WTC11 (cell line): ENCODE results near the gene UPF3B. TPM values are rescaled to one million over a fixed set of nuclear protein-coding genes. Genes with fewer than 3 reads are reported as not detected.

Experiments used
- ATAC-seq: fragments of 200-7000 bp; cut with Tn5 transposase; 2 replicates; pipeline ENCODE4 v1.10.0; 2021; ENCODE audit warnings: mild to moderate bottlenecking, moderate library complexity
- CTCF ChIA-PET: fragments of 300-600 bp; sonication (Branson Sonifier 250); formaldehyde crosslinking; loops from one replicate; lab custom pipeline; 2021; ENCODE audit warnings: antibody characterized with exemption; lab: Charles Lee
- POLR2A ChIA-PET: fragments of 350-600 bp; sonication (Branson Sonifier 250); formaldehyde crosslinking; loops from one replicate; lab custom pipeline; 2021; ENCODE audit warnings: antibody characterized with exemption; lab: Charles Lee
- DNase-seq: peaks from one replicate; pipeline ENCODE4 v3.0.0; 2021; ENCODE audit warnings: low spot score
- H3K27ac Mint-ChIP-seq: 2 replicates; pipeline ENCODE4 v1.8.0; 2021; ENCODE audit warnings: mixed read lengths
- H3K27me3 Mint-ChIP-seq: 2 replicates; pipeline ENCODE4 v1.8.0; 2021; ENCODE audit warnings: low read depth, mild to moderate bottlenecking, moderate library complexity, mixed read lengths
- H3K36me3 Mint-ChIP-seq: 2 replicates; pipeline ENCODE4 v1.8.0; 2021; ENCODE audit warnings: mixed read lengths
- H3K4me1 Mint-ChIP-seq: 2 replicates; pipeline ENCODE4 v1.8.0; 2022; ENCODE audit warnings: mixed read lengths
- H3K4me3 Mint-ChIP-seq: 2 replicates; pipeline ENCODE4 v1.8.0; 2021; ENCODE audit warnings: mild to moderate bottlenecking, moderate library complexity, mixed read lengths
- H3K9me3 Mint-ChIP-seq: 2 replicates; pipeline ENCODE4 v1.8.0; 2021; ENCODE audit warnings: mixed read lengths
- IRF2 ChIP-seq: sonication (generic); formaldehyde crosslinking; IDR thresholded peaks from 2 replicates; pipeline ENCODE4 v1.8.0; 2022; ENCODE audit warnings: low read depth, missing genetic modification reagents, borderline replicate concordance
- SOX15 ChIP-seq: fragments of 250-450 bp; sonication (Bioruptor Pico); IDR thresholded peaks from 2 replicates; pipeline ENCODE4 v1.9.0; 2021; ENCODE audit warnings: mild to moderate bottlenecking
- ZNF138 ChIP-seq: sonication (generic); formaldehyde crosslinking; conservative IDR thresholded peaks from 2 replicates; pipeline ENCODE4 v1.8.1; 2022; ENCODE audit warnings: mild to moderate bottlenecking, moderate library complexity, missing genetic modification reagents
- ZNF416 ChIP-seq: fragments of 250-450 bp; sonication (Bioruptor Pico); IDR thresholded peaks from 2 replicates; pipeline ENCODE4 v1.9.0; 2021; ENCODE audit warnings: mild to moderate bottlenecking, inconsistent platforms
- ZNF671 ChIP-seq: fragments of 250-450 bp; sonication (Bioruptor Pico); IDR thresholded peaks from 2 replicates; pipeline ENCODE4 v1.8.0; 2021; ENCODE audit warnings: mild to moderate bottlenecking
- total RNA-seq: library from RNA; stranded (reverse); gene quantifications from 3 replicates; pipeline ENCODE4 v1.2.3, GENCODE V29; 2021
- TF ChIP-seq, protein P1 (sequence below): fragments of 250-450 bp; sonication (Bioruptor Pico); IDR thresholded peaks from 2 replicates; pipeline ENCODE4 v1.8.0; 2021; ENCODE audit warnings: mild to moderate bottlenecking
- TF ChIP-seq, protein P2 (sequence below): sonication (generic); formaldehyde crosslinking; IDR thresholded peaks from 2 replicates; pipeline ENCODE4 v1.8.1; 2023; ENCODE audit warnings: mild to moderate bottlenecking, missing genetic modification reagents
- TF ChIP-seq, protein P3 (sequence below): fragments of 200-600 bp; IDR thresholded peaks from 2 replicates; pipeline ENCODE4 v1.8.0; 2022; ENCODE audit warnings: antibody characterized with exemption

UPF3B gene
- total RNA-seq, 1 experiment from 2014 or later: 19.2 TPM

DNA sequence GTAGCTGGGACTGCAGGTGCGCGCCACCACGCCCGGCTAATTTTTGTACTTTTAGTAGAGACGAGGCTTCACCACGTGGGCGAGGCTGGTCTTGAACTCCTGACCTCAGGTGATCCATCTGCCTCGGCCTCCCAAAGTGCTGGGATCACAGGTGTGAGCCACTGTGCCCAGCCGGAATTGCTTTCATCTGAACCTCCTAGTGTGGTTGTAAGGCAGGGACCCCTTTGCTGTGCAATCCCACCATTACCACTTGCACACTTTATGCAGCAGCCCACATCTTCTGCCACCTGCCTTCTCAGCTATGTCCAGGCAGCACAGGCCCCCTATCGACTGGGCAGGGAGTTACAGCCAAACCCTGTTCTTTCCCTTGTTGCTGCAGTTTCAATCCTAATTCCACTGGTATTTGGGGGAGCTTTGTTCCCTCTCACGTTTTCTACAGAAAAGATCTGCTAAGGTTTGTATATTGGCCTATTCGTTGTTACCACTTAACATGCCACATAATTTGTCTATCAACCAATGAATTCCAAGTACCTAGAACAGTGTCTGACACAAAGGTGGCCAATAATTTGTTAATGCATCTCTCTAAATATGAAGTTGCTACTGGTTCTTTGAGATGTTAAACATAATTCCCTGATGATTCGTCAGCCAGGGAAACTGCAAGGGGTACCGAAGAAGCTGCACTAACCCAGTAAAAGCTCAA lies 67.9 kb downstream of the UPF3B start:
- Mint-ChIP-seq H3K4me1 (peaks cover 26% of the 10 kb centered on the region), H3K4me3 (no peak overlapping the region), H3K9me3 (no peaks in the 10 kb centered on the region), H3K27me3 (no peaks in the 10 kb centered on the region), H3K36me3 (peaks cover 59% of the 10 kb centered on the region), H3K27ac (peak overlapping the region; percentile 69)
- ChIA-PET POLR2A (interaction anchor here (1.5 kb wide), 1 partner anchor 68 kb away, joined by 4 read pairs; the partner anchor contains the start of gene UPF3B), CTCF (interaction anchor here (0.6 to 1.6 kb wide), 11 partner anchors 27 to 842 kb away, joined by 3 to 10 read pairs (median 5); partner anchors contain the start of genes SEPTIN6, SOWAHD and UPF3B)
- ATAC-seq: peak; percentile 49
- DNase-seq: peak; percentile 41
- TF ChIP-seq ZNF416: peak; percentile 83; the same call in 1 of the 2 replicates
- TF ChIP-seq ZNF671 (CRISPR knock-in tag): peak; percentile 55; the same call in 1 of the 2 replicates
- TF ChIP-seq, protein P1, sequence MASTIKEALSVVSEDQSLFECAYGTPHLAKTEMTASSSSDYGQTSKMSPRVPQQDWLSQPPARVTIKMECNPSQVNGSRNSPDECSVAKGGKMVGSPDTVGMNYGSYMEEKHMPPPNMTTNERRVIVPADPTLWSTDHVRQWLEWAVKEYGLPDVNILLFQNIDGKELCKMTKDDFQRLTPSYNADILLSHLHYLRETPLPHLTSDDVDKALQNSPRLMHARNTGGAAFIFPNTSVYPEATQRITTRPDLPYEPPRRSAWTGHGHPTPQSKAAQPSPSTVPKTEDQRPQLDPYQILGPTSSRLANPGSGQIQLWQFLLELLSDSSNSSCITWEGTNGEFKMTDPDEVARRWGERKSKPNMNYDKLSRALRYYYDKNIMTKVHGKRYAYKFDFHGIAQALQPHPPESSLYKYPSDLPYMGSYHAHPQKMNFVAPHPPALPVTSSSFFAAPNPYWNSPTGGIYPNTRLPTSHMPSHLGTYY: 0 out of 2 replicates have a peak, but pooled peaks have one; percentile 32
- TF ChIP-seq SOX15: no peak
- no peak for TF ChIP-seq ZNF138 (CRISPR knock-in tag)
- TF ChIP-seq IRF2 (CRISPR knock-in tag): no peak
- TF ChIP-seq, protein P2, sequence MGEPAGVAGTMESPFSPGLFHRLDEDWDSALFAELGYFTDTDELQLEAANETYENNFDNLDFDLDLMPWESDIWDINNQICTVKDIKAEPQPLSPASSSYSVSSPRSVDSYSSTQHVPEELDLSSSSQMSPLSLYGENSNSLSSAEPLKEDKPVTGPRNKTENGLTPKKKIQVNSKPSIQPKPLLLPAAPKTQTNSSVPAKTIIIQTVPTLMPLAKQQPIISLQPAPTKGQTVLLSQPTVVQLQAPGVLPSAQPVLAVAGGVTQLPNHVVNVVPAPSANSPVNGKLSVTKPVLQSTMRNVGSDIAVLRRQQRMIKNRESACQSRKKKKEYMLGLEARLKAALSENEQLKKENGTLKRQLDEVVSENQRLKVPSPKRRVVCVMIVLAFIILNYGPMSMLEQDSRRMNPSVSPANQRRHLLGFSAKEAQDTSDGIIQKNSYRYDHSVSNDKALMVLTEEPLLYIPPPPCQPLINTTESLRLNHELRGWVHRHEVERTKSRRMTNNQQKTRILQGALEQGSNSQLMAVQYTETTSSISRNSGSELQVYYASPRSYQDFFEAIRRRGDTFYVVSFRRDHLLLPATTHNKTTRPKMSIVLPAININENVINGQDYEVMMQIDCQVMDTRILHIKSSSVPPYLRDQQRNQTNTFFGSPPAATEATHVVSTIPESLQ (CRISPR knock-in tag): no peak
- TF ChIP-seq, protein P3, sequence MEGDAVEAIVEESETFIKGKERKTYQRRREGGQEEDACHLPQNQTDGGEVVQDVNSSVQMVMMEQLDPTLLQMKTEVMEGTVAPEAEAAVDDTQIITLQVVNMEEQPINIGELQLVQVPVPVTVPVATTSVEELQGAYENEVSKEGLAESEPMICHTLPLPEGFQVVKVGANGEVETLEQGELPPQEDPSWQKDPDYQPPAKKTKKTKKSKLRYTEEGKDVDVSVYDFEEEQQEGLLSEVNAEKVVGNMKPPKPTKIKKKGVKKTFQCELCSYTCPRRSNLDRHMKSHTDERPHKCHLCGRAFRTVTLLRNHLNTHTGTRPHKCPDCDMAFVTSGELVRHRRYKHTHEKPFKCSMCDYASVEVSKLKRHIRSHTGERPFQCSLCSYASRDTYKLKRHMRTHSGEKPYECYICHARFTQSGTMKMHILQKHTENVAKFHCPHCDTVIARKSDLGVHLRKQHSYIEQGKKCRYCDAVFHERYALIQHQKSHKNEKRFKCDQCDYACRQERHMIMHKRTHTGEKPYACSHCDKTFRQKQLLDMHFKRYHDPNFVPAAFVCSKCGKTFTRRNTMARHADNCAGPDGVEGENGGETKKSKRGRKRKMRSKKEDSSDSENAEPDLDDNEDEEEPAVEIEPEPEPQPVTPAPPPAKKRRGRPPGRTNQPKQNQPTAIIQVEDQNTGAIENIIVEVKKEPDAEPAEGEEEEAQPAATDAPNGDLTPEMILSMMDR: peak; percentile 39

Other genes with a start within 250 kb of the UPF3B start
- 13.0 to 15.0 TPM (median 13.6 TPM) in 3 replicates for gene NKRF, start 246.5 kb downstream of the UPF3B start, total RNA-seq
- gene SEPTIN6, start 159.8 kb downstream of the UPF3B start, total RNA-seq: 52.1 to 62.9 TPM (median 53.6 TPM) in 3 replicates
- gene SOWAHD, start 94.4 kb downstream of the UPF3B start, total RNA-seq: 3.6 to 5.0 TPM (median 4.3 TPM) in 3 replicates
- gene RPL39, start 61.3 kb downstream of the UPF3B start, total RNA-seq: 1,551 to 1,842 TPM (median 1,763 TPM) in 3 replicates
- gene RNF113A, start 18.8 kb upstream of the UPF3B start, total RNA-seq: 16.5 to 16.9 TPM (median 16.6 TPM) in 3 replicates
- 84.3 to 89.9 TPM (median 89.4 TPM) in 3 replicates for gene NDUFA1, start 18.9 kb upstream of the UPF3B start, total RNA-seq
- gene AKAP14, start 42.9 kb upstream of the UPF3B start, total RNA-seq: 0.85 to 1.6 TPM in 2 of 3 replicates, not detected in the other
- gene NKAP, start 90.8 kb upstream of the UPF3B start, total RNA-seq: 6.4 to 6.9 TPM (median 6.7 TPM) in 3 replicates
- gene RHOXF2B, start 224.7 kb upstream of the UPF3B start, total RNA-seq: 0.23 TPM in 1 of 3 replicates, not detected in the others